HG02938 (cell line): ENCODE data around the gene CEP152.
"Not testable (repeated sequence)": the region's sequence is repeated elsewhere in the genome, so short reads cannot be mapped to it uniquely, and the experiment has no call there.

Experiments
- ATAC-seq: cut with Tn5 transposase; IDR thresholded peaks from one replicate; pipeline ENCODE4 v1.9.1; 2021; ENCODE audit warnings: mild to moderate bottlenecking, moderate library complexity; ENCODE audit not compliant: unreplicated experiment

Gene CEP152

DNA sequence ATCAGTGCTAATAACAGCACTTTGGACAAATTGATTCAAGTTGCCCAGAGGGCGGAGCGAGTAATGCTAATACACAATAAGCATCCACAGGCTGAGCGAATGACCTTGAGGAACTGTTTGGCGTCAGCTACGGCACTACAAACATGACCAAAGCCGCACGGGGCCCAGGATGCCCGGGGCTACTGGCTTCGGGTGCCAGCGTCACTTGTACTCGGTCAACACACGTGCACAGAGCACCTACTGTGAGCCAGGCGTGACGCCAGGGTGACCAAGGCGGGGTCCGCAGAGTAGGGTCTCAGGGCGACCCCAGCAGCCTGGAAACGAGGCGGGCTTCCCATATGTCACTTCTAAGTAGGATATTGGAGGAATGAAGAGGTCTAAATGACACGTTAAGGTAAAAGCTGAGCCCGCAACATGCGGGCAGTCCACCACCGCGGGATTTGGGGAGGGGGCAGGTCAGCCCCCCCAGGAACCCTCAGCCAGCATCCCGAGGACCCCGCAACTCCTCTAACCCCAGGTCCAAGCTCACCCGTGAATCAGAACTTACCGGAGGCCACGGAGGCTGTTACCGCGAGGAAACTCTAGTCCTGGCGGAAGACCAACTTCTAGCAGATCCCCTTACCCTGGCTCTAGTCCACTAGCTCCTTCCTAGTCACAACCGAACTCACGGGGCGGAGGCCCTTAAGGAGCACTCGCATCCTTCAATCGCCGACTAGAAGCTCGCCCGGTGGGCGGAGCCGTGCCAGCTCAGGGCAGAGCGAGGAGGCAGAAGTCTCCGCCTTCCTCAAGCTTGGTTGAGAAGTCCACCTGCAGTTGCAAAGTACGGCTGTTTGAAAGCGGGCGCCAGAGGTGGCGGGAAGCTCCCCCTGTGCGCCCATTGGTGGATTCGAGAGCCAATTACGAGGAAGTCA, at the start of gene CEP152:
Gene CEP152, minus strand, starts transcription at position 656 of the 911 bp plus-strand sequence. CDS start 5,420 bp downstream, outside the sequence.
- peak; percentile 93 for ATAC-seq

- no peak for ATAC-seq
Observed at GRCh38 chr15:48859426-48859825, 48.6 kb upstream of the CEP152 start.

DNA sequence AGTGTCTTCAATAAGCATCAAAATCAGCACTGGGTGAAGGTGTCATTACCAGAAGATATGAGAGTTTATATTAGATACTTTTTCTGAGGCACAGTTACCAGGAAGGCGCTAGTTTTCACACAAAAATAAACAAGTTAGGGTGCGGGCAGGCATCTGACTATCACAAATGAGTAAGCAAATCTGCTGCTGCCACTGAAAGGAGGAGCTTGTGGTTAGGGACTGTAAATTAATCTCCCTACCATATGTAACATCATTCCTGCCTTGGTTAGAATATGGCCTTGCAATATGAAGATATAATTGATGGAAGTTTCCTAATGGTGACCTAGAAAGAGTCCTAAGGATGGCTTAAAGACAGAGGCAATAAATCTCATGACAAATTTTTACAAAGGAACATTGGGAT, 47.5 kb upstream of the CEP152 start:
- no peak for ATAC-seq

- ATAC-seq: no peak
Observed at GRCh38 chr15:48856942-48857341, 46.1 kb upstream of the CEP152 start.

- no peak for ATAC-seq
Observed at GRCh38 chr15:48855501-48856440, 44.9 kb upstream of the CEP152 start.

DNA sequence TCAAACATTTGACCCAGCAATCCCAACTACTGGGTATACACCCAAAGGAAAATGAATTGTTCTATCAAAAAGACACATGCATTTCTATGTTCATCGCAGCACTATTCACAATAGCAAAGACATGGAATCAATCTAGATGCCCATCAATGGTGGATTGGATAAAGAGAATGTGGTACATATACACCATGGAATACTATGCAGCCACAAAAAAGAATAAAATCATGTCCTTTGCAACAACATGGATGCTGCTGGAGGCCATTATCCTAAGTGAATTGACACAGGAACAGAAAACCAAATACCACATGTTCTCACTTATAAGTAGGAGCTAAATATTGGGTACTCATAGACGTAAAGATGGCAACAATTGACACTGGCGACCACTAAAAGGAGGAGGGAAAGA, 43.6 kb upstream of the CEP152 start:
- ATAC-seq: not testable (repeated sequence)

GRCh38 chr15:48851956-48852355, 41.1 kb upstream of the CEP152 start:
- ATAC-seq: no peak

- ATAC-seq: no peak
Observed at GRCh38 chr15:48850648-48851047, 39.8 kb upstream of the CEP152 start.

DNA sequence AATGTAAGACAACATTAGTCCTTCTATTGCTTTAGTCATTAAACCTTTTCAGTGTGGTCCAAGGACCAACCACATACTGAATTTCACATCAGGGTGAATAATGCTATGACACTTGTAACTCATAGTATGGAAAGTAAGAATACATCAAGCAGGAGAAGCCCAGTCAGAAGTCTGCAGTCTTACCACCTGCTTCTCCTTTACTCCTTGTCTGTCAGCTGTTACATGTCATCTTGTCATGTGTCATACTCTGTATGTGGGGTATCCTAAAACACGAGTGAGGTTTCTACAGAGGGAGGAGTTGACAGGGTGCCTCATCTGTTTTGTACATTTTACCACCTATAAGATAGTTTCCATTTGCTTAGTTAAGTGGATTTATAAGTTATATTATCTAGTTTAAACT, 34.3 kb upstream of the CEP152 start:
- ATAC-seq: no peak

- no peak for ATAC-seq
Observed at GRCh38 chr15:48842501-48842900, 31.6 kb upstream of the CEP152 start.

DNA sequence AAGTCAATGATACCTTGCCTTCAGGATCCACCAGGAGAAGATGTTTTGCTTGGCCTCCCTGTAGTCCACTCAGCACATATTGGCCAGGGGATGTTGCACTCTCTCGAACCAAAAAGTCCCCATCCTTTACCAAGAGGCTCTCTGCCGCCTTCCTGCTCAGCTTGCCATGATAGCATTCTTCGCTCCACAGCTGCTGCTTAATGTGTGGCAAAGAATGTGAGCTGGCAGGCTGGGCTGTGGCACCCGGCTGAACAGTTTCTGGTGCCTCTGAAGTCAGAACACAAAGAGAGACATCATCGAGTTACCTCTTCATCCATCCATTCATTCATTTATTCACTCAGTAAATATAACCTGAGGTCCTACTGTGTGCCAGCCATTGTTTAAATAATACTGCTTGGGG, 23.9 kb upstream of the CEP152 start:
- no peak for ATAC-seq

- ATAC-seq: no peak
Observed at GRCh38 chr15:48833526-48834239, 22.8 kb upstream of the CEP152 start.

GRCh38 chr15:48832648-48833047, 21.8 kb upstream of the CEP152 start:
- ATAC-seq: no peak

DNA sequence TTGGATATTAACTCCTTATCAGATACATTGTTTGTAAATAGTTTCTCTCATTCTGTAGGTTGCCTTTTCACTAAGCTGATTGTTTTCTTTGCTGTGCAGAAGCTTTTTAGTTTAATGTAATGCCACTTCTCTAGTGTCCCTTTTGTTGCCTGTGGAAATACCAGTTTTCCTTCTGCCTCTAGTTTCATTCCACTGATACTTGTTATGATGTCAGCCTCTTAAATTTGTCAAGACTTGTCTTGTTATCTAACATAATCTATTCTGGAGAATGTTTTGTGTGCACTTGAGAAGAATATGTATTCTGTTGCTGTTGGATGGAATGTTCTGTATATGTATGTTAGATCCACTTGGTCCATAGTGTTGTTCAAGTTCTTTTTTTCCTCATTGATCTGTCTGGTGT, 18.0 kb upstream of the CEP152 start:
- ATAC-seq: no peak

- ATAC-seq: no peak
Observed at GRCh38 chr15:48828471-48828870, 17.6 kb upstream of the CEP152 start.

GRCh38 chr15:48825075-48825474, 14.2 kb upstream of the CEP152 start:
- no peak for ATAC-seq

DNA sequence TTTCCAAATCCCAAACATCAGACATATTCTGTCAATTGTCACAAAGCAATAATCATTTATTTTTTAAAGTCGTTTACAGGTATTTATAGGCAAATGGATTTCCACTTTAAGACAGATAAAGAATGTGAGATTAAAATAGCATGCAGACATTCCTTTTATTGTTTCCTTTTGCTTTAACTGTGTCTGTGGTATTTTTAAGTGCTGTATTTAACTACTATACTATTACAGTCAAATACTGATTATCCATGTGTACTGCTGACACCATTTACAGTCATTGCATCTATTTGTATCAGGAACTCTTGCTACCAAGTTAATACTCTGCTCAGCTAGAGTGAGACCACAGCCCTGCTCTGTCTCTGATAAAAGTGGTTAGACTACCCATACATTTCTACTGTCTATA, 12.8 kb upstream of the CEP152 start:
- no peak for ATAC-seq

GRCh38 chr15:48823237-48823636, 12.4 kb upstream of the CEP152 start:
- no peak for ATAC-seq

DNA sequence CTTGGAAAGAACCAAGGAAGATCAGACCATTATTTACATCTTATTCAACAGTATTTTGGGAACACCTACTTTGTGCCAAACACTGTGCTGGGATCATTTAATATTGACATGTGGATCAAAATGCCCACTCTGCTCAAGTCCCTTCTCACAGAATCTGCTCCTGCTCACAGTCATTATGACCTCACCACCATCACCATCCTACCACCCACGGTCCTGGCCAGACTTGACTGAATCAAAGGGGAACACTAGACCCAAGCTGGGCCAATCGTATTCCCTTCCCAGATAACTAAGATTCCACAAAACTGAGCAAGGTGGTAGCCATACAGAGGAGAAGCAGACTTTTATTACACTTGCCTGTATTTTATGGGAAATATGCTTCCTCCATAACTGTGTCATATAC, 3.4 kb upstream of the CEP152 start:
- no peak for ATAC-seq

DNA sequence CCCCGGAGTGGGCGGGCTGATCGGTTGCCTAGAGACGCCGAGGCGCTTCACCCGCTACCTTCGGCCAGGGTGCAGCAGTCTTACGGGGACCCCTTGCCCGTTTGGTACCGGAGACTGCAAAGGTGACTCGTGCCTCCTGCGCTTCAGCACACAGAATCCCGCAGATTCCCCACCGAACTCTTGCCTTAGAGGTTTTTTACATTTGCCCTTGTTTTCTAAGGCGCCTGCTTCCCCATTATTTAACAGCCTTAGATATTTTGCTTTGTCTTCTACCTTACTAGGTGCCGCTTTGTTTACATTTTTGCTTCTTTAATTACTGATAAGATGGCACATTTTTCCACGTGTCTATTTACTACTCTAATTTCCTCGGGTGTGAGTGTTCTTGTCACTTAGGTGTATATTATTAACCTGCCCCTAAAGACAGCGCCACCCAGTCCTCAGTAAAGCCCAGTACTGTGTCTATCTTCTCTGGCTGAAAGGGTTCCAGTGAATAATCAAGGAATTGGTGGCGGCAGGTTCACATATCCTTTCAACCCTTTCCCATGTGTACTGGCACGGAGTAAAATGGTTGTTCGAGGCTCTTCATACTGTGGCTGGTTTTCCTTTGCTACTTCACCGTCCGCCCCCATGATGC, 573 bp upstream of the CEP152 start:
- no peak for ATAC-seq

- ATAC-seq: no peak
Observed at GRCh38 chr15:48806151-48806550, 4.7 kb downstream of the CEP152 start.
